ENCODE data around the gene PCDHGB7. TPM values are rescaled to one million over a fixed set of nuclear protein-coding genes. Genes with fewer than 3 reads are reported as not detected.
A peak's percentile ranks its signal among the peaks of the same experiment; 100 is the strongest.
"Not testable (repeated sequence)": the region's sequence is repeated elsewhere in the genome, so short reads cannot be mapped to it uniquely, and the experiment has no call there.

Gene PCDHGB7
- total RNA-seq, 5 donors from 2014 or later (not counting 1 experiment from before 2014, with no cell fraction given): 0.16 to 0.33 (median 0.22) TPM

- H3K36me3 ChIP-seq (ENCODE audit: control insufficient read depth in 2 of 2, extremely low read depth in 1 of 2, insufficient read depth in 1 of 2, low read length in 1 of 2); H3K27ac ChIP-seq (ENCODE audit: low read length); ATAC-seq (replicated peaks in 1 of 4); CTCF ChIA-PET; H3K27ac Mint-ChIP-seq; H3K4me3 ChIP-seq (ENCODE audit: control insufficient read depth in 1 of 2, extremely low read depth in 1 of 2, low read length in 1 of 2); H3K36me3 Mint-ChIP-seq; H3K9me3 ChIP-seq; DNase-seq: not testable (repeated sequence)
- peaks cover 6 to 17% (median 10%) of the 10 kb centered on the region in 3 donors for H3K4me1 Mint-ChIP-seq
- 37% methylated on average over 26 of the region's 29 CpGs for WGBS (ENCODE audit: insufficient coverage)
- POLR2A ChIA-PET: interaction anchor here in 1 of 2 donors (0.7 kb wide), 1 partner anchor 118 kb away, joined by 3 read pairs; no protein-coding TSS in a partner anchor
- H3K27me3 ChIP-seq (replicated peaks in 1 of 2; ENCODE audit: control insufficient read depth in 2 of 2, extremely low read depth in 1 of 2, insufficient read depth in 2 of 2, low read length in 1 of 2): peaks cover 29 to 46% of the 10 kb centered on the region in 2 experiments
- peaks cover 13 to 27% (median 23%) of the 10 kb centered on the region in 3 donors for H3K9me3 Mint-ChIP-seq
- H3K4me3 Mint-ChIP-seq: peak overlapping the region in 1 of 3 donors; percentile 34
- peaks cover 54 to 63% of the 10 kb centered on the region in 2 donors for H3K27me3 Mint-ChIP-seq
- peaks cover 0 to 11% of the 10 kb centered on the region in 2 experiments for H3K4me1 ChIP-seq (ENCODE audit: control insufficient read depth in 1 of 2, extremely low read depth in 1 of 2, insufficient read depth in 2 of 2, low read length in 2 of 2)
Measured at GRCh38 chr5:141432726-141433125, 15.2 kb downstream of the PCDHGB7 start.

GRCh38 chr5:141434006-141434405 is 16.5 kb downstream of the PCDHGB7 start:
- H3K9me3 Mint-ChIP-seq: peaks cover 8 to 22% (median 20%) of the 10 kb centered on the region in 3 donors
- Histone ChIP-seq H3K4me3 (ENCODE audit: control insufficient read depth in 1 of 2, extremely low read depth in 1 of 2, low read length in 1 of 2) (no peak overlapping the region), H3K36me3 (ENCODE audit: control insufficient read depth in 2 of 2, extremely low read depth in 1 of 2, insufficient read depth in 1 of 2, low read length in 1 of 2) (no peaks in the 10 kb centered on the region), H3K27ac (ENCODE audit: low read length) (no peak overlapping the region), H3K27me3 (replicated peaks in 1 of 2; ENCODE audit: control insufficient read depth in 2 of 2, extremely low read depth in 1 of 2, insufficient read depth in 2 of 2, low read length in 1 of 2) (peaks cover 23 to 36% of the 10 kb centered on the region in 2 experiments), H3K9me3 (peaks cover 4% of the 10 kb centered on the region), H3K4me1 (ENCODE audit: control insufficient read depth in 1 of 2, extremely low read depth in 1 of 2, insufficient read depth in 2 of 2, low read length in 2 of 2) (peaks cover 0 to 11% of the 10 kb centered on the region in 2 experiments)
- DNase-seq (no peak), ATAC-seq (replicated peaks in 1 of 4) (no peak)
- no peak overlapping the region for H3K4me3 Mint-ChIP-seq
- peaks cover 6 to 17% (median 10%) of the 10 kb centered on the region in 3 donors for H3K4me1 Mint-ChIP-seq
- H3K36me3 Mint-ChIP-seq: peaks cover 7% of the 10 kb centered on the region
- 63% methylated on average over 2 of the region's 2 CpGs for WGBS (ENCODE audit: insufficient coverage)
- POLR2A ChIA-PET: no interaction called here
- peaks cover 48 to 56% of the 10 kb centered on the region in 2 donors for H3K27me3 Mint-ChIP-seq
- H3K27ac Mint-ChIP-seq: peak overlapping the region in 1 of 2 donors; percentile 11
- CTCF ChIA-PET: interaction anchor here in 1 of 2 donors (0.8 kb wide), 1 partner anchor 10 kb away, joined by 5 read pairs; no protein-coding TSS in a partner anchor

- no peak overlapping the region for H3K27ac Mint-ChIP-seq
- POLR2A ChIA-PET: no interaction called here
- DNase-seq (no peak), ATAC-seq (replicated peaks in 1 of 4) (no peak)
- no peaks in the 10 kb centered on the region for H3K9me3 ChIP-seq
- H3K27ac ChIP-seq (ENCODE audit: low read length): no peak overlapping the region
- no peaks in the 10 kb centered on the region for H3K36me3 Mint-ChIP-seq
- peaks cover 7 to 24% of the 10 kb centered on the region in 2 experiments for H3K27me3 ChIP-seq (replicated peaks in 1 of 2; ENCODE audit: control insufficient read depth in 2 of 2, extremely low read depth in 1 of 2, insufficient read depth in 2 of 2, low read length in 1 of 2)
- no peak overlapping the region for H3K4me3 Mint-ChIP-seq
- H3K4me1 Mint-ChIP-seq: no peaks in the 10 kb centered on the region
- peaks cover 29 to 50% of the 10 kb centered on the region in 2 donors for H3K27me3 Mint-ChIP-seq
- CTCF ChIA-PET: no interaction called here
- H3K4me3 ChIP-seq (ENCODE audit: control insufficient read depth in 1 of 2, extremely low read depth in 1 of 2, low read length in 1 of 2): no peak overlapping the region
- H3K9me3 Mint-ChIP-seq: peaks cover 2 to 6% (median 6%) of the 10 kb centered on the region in 3 donors
- H3K36me3 ChIP-seq (ENCODE audit: control insufficient read depth in 2 of 2, extremely low read depth in 1 of 2, insufficient read depth in 1 of 2, low read length in 1 of 2): no peaks in the 10 kb centered on the region
- no CpG with 5 or more reads among the region's 2 CpGs for WGBS (ENCODE audit: insufficient coverage)
- H3K4me1 ChIP-seq (ENCODE audit: control insufficient read depth in 1 of 2, extremely low read depth in 1 of 2, insufficient read depth in 2 of 2, low read length in 2 of 2): no peaks in the 10 kb centered on the region
Measured at GRCh38 chr5:141437221-141437620, 19.7 kb downstream of the PCDHGB7 start.

GRCh38 chr5:141439411-141440141 is 22.1 kb downstream of the PCDHGB7 start:
- Histone ChIP-seq H3K27ac (ENCODE audit: low read length) (no peak overlapping the region), H3K27me3 (replicated peaks in 1 of 2; ENCODE audit: control insufficient read depth in 2 of 2, extremely low read depth in 1 of 2, insufficient read depth in 2 of 2, low read length in 1 of 2) (peaks cover 6 to 11% of the 10 kb centered on the region in 2 experiments), H3K4me3 (ENCODE audit: control insufficient read depth in 1 of 2, extremely low read depth in 1 of 2, low read length in 1 of 2) (no peak overlapping the region), H3K9me3 (no peaks in the 10 kb centered on the region), H3K36me3 (ENCODE audit: control insufficient read depth in 2 of 2, extremely low read depth in 1 of 2, insufficient read depth in 1 of 2, low read length in 1 of 2) (no peaks in the 10 kb centered on the region), H3K4me1 (ENCODE audit: control insufficient read depth in 1 of 2, extremely low read depth in 1 of 2, insufficient read depth in 2 of 2, low read length in 2 of 2) (no peaks in the 10 kb centered on the region)
- ChIA-PET POLR2A (no interaction called here), CTCF (no interaction called here)
- DNase-seq (no peak), ATAC-seq (replicated peaks in 1 of 4) (no peak)
- WGBS (ENCODE audit: insufficient coverage): 71% methylated on average over 5 of the region's 10 CpGs
- Mint-ChIP-seq H3K4me1 (no peaks in the 10 kb centered on the region), H3K27ac (no peak overlapping the region), H3K4me3 (no peak overlapping the region), H3K9me3 (peaks cover 0 to 3% (median 0%) of the 10 kb centered on the region in 3 donors), H3K36me3 (no peaks in the 10 kb centered on the region), H3K27me3 (peaks cover 20 to 36% of the 10 kb centered on the region in 2 donors)

- WGBS (ENCODE audit: insufficient coverage): 95% methylated on average over 3 of the region's 9 CpGs
Measured at GRCh38 chr5:141440341-141440740, 22.9 kb downstream of the PCDHGB7 start.

GRCh38 chr5:141441571-141442170 is 24.2 kb downstream of the PCDHGB7 start:
- no peaks in the 10 kb centered on the region for H3K36me3 ChIP-seq (ENCODE audit: control insufficient read depth in 2 of 2, extremely low read depth in 1 of 2, insufficient read depth in 1 of 2, low read length in 1 of 2)
- no peaks in the 10 kb centered on the region for H3K36me3 Mint-ChIP-seq
- no peak overlapping the region for H3K27ac Mint-ChIP-seq
- DNase-seq (no peak), ATAC-seq (replicated peaks in 1 of 4) (no peak)
- ChIA-PET CTCF (interaction anchor here in 1 of 2 donors (1.2 kb wide), 1 partner anchor 12 kb away, joined by 4 read pairs; the partner anchor contains the start of gene PCDHGA12), POLR2A (interaction anchor here in 1 of 2 donors (1.0 kb wide), 1 partner anchor 12 kb away, joined by 3 read pairs; the partner anchor contains the start of gene PCDHGA12)
- H3K4me3 ChIP-seq (ENCODE audit: control insufficient read depth in 1 of 2, extremely low read depth in 1 of 2, low read length in 1 of 2): no peak overlapping the region
- peaks cover 24 to 41% of the 10 kb centered on the region in 2 donors for H3K27me3 Mint-ChIP-seq
- H3K27ac ChIP-seq (ENCODE audit: low read length): no peak overlapping the region
- H3K9me3 ChIP-seq: no peaks in the 10 kb centered on the region
- H3K4me1 Mint-ChIP-seq: no peaks in the 10 kb centered on the region
- H3K4me1 ChIP-seq (ENCODE audit: control insufficient read depth in 1 of 2, extremely low read depth in 1 of 2, insufficient read depth in 2 of 2, low read length in 2 of 2): no peaks in the 10 kb centered on the region
- peaks cover 0 to 3% (median 0%) of the 10 kb centered on the region in 3 donors for H3K9me3 Mint-ChIP-seq
- WGBS (ENCODE audit: insufficient coverage): 64% methylated on average over 50 of the region's 50 CpGs
- H3K4me3 Mint-ChIP-seq: no peak overlapping the region
- peaks cover 2 to 11% of the 10 kb centered on the region in 2 experiments for H3K27me3 ChIP-seq (replicated peaks in 1 of 2; ENCODE audit: control insufficient read depth in 2 of 2, extremely low read depth in 1 of 2, insufficient read depth in 2 of 2, low read length in 1 of 2)

More at GRCh38 chr5:141440341-141440740, 22.9 kb downstream of the PCDHGB7 start:
- POLR2A ChIA-PET: no interaction called here
- H3K27me3 ChIP-seq (replicated peaks in 1 of 2; ENCODE audit: control insufficient read depth in 2 of 2, extremely low read depth in 1 of 2, insufficient read depth in 2 of 2, low read length in 1 of 2): peaks cover 5 to 11% of the 10 kb centered on the region in 2 experiments
- no peak overlapping the region for H3K27ac ChIP-seq (ENCODE audit: low read length)
- Mint-ChIP-seq H3K4me3 (no peak overlapping the region), H3K27ac (no peak overlapping the region), H3K4me1 (no peaks in the 10 kb centered on the region), H3K9me3 (peaks cover 0 to 3% (median 0%) of the 10 kb centered on the region in 3 donors), H3K27me3 (peaks cover 24 to 38% of the 10 kb centered on the region in 2 donors), H3K36me3 (no peaks in the 10 kb centered on the region)
- CTCF ChIA-PET: no interaction called here
- H3K4me3 ChIP-seq (ENCODE audit: control insufficient read depth in 1 of 2, extremely low read depth in 1 of 2, low read length in 1 of 2): no peak overlapping the region
- H3K36me3 ChIP-seq (ENCODE audit: control insufficient read depth in 2 of 2, extremely low read depth in 1 of 2, insufficient read depth in 1 of 2, low read length in 1 of 2): no peaks in the 10 kb centered on the region
- no peak for DNase-seq
- ATAC-seq (replicated peaks in 1 of 4): no peak
- H3K9me3 ChIP-seq: no peaks in the 10 kb centered on the region
- no peaks in the 10 kb centered on the region for H3K4me1 ChIP-seq (ENCODE audit: control insufficient read depth in 1 of 2, extremely low read depth in 1 of 2, insufficient read depth in 2 of 2, low read length in 2 of 2)

All from T-cell (primary cell).